K562 (cell line): Measurements from ENCODE around the gene CBLC. TPM values are rescaled to one million over a fixed set of nuclear protein-coding genes. Genes with fewer than 3 reads are reported as not detected.

Experiments
- CBFA2T2 ChIP-seq: fragments of 450-650 bp; conservative IDR thresholded peaks from 2 replicates; pipeline ENCODE4 v1.6.1; 2017; ENCODE audit warnings: mild to moderate bottlenecking
- FOSL1 ChIP-seq: fragments of 200-800 bp; sonication (Bioruptor generic); conservative IDR thresholded peaks from 2 replicates; pipeline ENCODE4 v1.6.1; 2016; ENCODE audit warnings: missing genetic modification characterization, missing compliant biosample characterization
- GABPA ChIP-seq: fragments of 200-800 bp; sonication (Bioruptor generic); conservative IDR thresholded peaks from 2 replicates; pipeline ENCODE4 v1.6.1; 2016; ENCODE audit warnings: low read depth, missing genetic modification characterization, missing compliant biosample characterization
- KLF10 ChIP-seq: fragments of 250-450 bp; sonication (Bioruptor Pico); IDR thresholded peaks from 2 replicates; pipeline ENCODE4 v1.6.1; 2021; ENCODE audit warnings: matching md5 sums
- L3MBTL2 ChIP-seq: fragments of 450-650 bp; IDR thresholded peaks from 2 replicates; pipeline ENCODE4 v1.6.1; 2016; ENCODE audit warnings: mild to moderate bottlenecking, moderate library complexity
- MAFF ChIP-seq: IDR thresholded peaks from 2 replicates; pipeline ENCODE4 v1.6.1; 2012; ENCODE audit warnings: low read length, improper control_type of control experiment
- SOX6 ChIP-seq: fragments of 450-650 bp; IDR thresholded peaks from 2 replicates; pipeline ENCODE4 v1.6.1; 2014; ENCODE audit warnings: mild to moderate bottlenecking
- SRSF3 ChIP-seq: fragments of 200-400 bp; formaldehyde crosslinking; IDR thresholded peaks from 2 replicates; pipeline ENCODE4 v1.6.1; 2016; ENCODE audit warnings: mild to moderate bottlenecking, low read length, moderate library complexity; ENCODE audit not compliant: insufficient read depth
- SUPT5H ChIP-seq: fragments of 450-650 bp; IDR thresholded peaks from 2 replicates; pipeline ENCODE4 v1.6.1; 2016
- TBP ChIP-seq: optimal IDR thresholded peaks from 2 replicates; pipeline ENCODE3; 2011; ENCODE audit warnings: low read depth, low read length, improper control_type of control experiment
- TSC22D4 ChIP-seq: fragments of 450-650 bp; IDR thresholded peaks from 2 replicates; pipeline ENCODE4 v1.6.1; 2016; ENCODE audit warnings: missing genetic modification characterization, missing biosample characterization, control low read depth
- ZC3H8 ChIP-seq: fragments of 450-650 bp; IDR thresholded peaks from 2 replicates; pipeline ENCODE4 v1.6.1; 2017
- ZFP1 ChIP-seq: fragments of 450-650 bp; formaldehyde crosslinking; IDR thresholded peaks from 2 replicates; pipeline ENCODE4 v1.4.0; 2020; ENCODE audit warnings: mild to moderate bottlenecking, mixed read lengths
- ZNF197 ChIP-seq: fragments of 200-800 bp; sonication (Bioruptor generic); IDR thresholded peaks from 2 replicates; pipeline ENCODE4 v1.6.1; 2016; ENCODE audit warnings: low read depth, missing genetic modification characterization, missing compliant biosample characterization
- ZNF232 ChIP-seq: sonication (generic); formaldehyde crosslinking; IDR thresholded peaks from 2 replicates; pipeline ENCODE4 v1.8.0; 2022; ENCODE audit warnings: mild to moderate bottlenecking, missing genetic modification reagents
- ZNF24 ChIP-seq: fragments of 450-650 bp; IDR thresholded peaks from 2 replicates; pipeline ENCODE4 v1.6.1; 2016
- ZNF311 ChIP-seq: fragments of 250-450 bp; sonication (Bioruptor Pico); IDR thresholded peaks from 2 replicates; pipeline ENCODE4 v1.4.0; 2020; ENCODE audit warnings: mild to moderate bottlenecking, moderate library complexity
- ZNF561 ChIP-seq: fragments of 450-650 bp; formaldehyde crosslinking; conservative IDR thresholded peaks from 2 replicates; pipeline ENCODE4 v1.4.0; 2020; ENCODE audit warnings: mild to moderate bottlenecking, moderate library complexity
- ZSCAN32 ChIP-seq: fragments of 450-650 bp; formaldehyde crosslinking; IDR thresholded peaks from 2 replicates; pipeline ENCODE4 v1.4.0; 2020; ENCODE audit warnings: mild to moderate bottlenecking, moderate library complexity
- polyA plus RNA-seq, 8 experiments: library from polyadenylated mRNA; depleted of rRNA in 4 of 8; stranded (reverse) in 5 of 8; unstranded in 3 of 8; fragments of >200 nt; fragmentation: Nextera tagmentation in 2 of 8; fragmentation: Illumina TruSeq in 1 of 8; extraction: Ambion mirVana in 2 of 8; extraction: Trizol in 1 of 8; gene quantifications; 2 replicates each; pipeline versions ENCODE4 v1.2.1 to v1.2.3, GENCODE V29; 2011 to 2014; ENCODE audit warnings: inconsistent platforms in 1 of 8, missing spikeins in 1 of 8
- total RNA-seq, 7 experiments: library from RNA; depleted of rRNA in 6 of 7; stranded (reverse); fragments of >200 nt in 6 of 7; fragmentation: Illumina TruSeq in 2 of 7; extraction: Trizol in 2 of 7; gene quantifications; 2 replicates each; pipeline versions ENCODE4 v1.2.1 to v1.2.3, GENCODE V29; 2011 to 2021; ENCODE audit warnings: low replicate concordance in 1 of 7
- TF ChIP-seq, protein P1 (sequence below), 2 experiments: fragments of 450-650 bp in 1 of 2; sonication (generic) in 1 of 2; formaldehyde crosslinking in 1 of 2; IDR thresholded peaks in 1 of 2; conservative IDR thresholded peaks in 1 of 2; 2 replicates each; pipeline versions ENCODE4 v1.6.1 to v1.8.1; 2016 to 2023; ENCODE audit warnings: mild to moderate bottlenecking in 2 of 2, moderate library complexity in 2 of 2, inconsistent platforms in 1 of 2, missing genetic modification reagents in 1 of 2
- TF ChIP-seq, protein P2 (sequence below): sonication (generic); formaldehyde crosslinking; IDR thresholded peaks from 2 replicates; pipeline ENCODE4 v1.8.0; 2022; ENCODE audit warnings: missing genetic modification reagents, mild to moderate bottlenecking, borderline replicate concordance
- TF ChIP-seq, protein P3 (sequence below): sonication (generic); formaldehyde crosslinking; IDR thresholded peaks from 2 replicates; pipeline ENCODE4 v1.8.0; 2022; ENCODE audit warnings: missing genetic modification reagents, mild to moderate bottlenecking, moderate library complexity, borderline replicate concordance
- TF ChIP-seq, protein P4 (sequence below): fragments of 250-450 bp; sonication (Bioruptor Pico); IDR thresholded peaks from 2 replicates; pipeline ENCODE4 v1.8.0; 2021; ENCODE audit warnings: mild to moderate bottlenecking, moderate library complexity

CBLC gene
- total and polyA plus RNA-seq, 9 of the 15 experiments (the other 6 are each of a cell fraction or from before 2014, with no cell fraction given), result 0.09 TPM; not detected in 8

DNA sequence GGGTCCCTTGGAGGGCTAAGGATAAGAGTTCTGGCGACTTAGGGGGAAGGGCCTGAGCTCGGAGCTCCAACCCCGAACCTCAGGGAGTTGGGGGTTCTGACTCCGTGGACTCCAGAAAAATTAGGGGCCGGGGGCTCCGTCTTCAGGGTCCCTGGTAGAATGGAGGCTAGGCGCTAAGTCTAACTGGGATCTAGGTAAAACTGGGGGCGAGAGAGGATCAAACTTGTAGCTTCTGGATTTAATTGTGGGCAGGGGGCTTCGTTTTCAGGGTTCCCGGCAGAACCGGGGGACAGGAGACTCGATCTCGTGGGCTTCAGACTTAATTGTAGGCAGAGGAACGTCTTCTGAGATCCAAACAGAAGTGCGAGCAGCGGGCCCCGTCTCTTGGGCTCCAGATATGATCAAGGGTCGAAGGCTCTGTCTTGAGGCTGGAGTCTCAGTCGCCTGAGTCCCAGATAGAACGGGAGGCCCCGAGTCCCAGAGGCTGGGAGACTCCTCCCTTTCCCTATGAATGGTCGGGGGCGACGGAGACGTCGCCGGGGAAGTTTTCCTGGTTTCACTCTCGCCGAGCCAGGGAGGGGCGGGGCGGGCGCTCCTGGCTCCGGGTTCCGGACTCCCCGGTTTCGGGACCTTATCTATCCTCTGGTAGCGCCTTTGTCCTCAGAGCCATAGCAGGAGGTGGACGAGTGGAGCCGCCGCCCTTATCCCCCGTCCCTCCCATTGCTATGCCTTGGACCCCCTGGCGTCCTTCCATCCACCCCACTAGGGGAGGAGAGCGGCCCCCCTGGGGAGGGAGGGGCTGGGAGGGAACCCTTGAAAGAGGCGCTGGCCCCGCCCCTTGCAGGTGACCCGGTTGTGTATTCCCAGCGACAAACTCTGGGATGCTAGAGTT, 69.7 kb downstream of the CBLC start (continued):
- TF ChIP-seq, protein P1, sequence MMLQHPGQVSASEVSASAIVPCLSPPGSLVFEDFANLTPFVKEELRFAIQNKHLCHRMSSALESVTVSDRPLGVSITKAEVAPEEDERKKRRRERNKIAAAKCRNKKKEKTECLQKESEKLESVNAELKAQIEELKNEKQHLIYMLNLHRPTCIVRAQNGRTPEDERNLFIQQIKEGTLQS (IDR thresholded peaks at IDR 0.05), result no peak
- TF ChIP-seq, protein P1 (CRISPR knock-in tag; conservative IDR thresholded peaks at IDR 0.05), result no peak
- TF ChIP-seq ZNF232 (CRISPR knock-in tag) (no peak), ZNF197 (CRISPR knock-in tag) (no peak), SRSF3 (no peak), CBFA2T2 (no peak), ZNF561 (CRISPR knock-in tag) (no peak), MAFF (no peak), SUPT5H (no peak), FOSL1 (tag) (no peak), ZSCAN32 (CRISPR knock-in tag) (no peak), ZNF311 (CRISPR knock-in tag) (no peak), KLF10 (no peak), ZC3H8 (no peak), GABPA (tag) (peak; percentile 58; the same call in 1 of the 2 replicates), TBP (peak; percentile 30), ZFP1 (no peak), TSC22D4 (tag) (no peak), SOX6 (0 out of 2 replicates have a peak, but pooled peaks have one; percentile 15), L3MBTL2 (peak; percentile 31; the same call in 1 of the 2 replicates), ZNF24 (no peak)
- TF ChIP-seq, protein P2, sequence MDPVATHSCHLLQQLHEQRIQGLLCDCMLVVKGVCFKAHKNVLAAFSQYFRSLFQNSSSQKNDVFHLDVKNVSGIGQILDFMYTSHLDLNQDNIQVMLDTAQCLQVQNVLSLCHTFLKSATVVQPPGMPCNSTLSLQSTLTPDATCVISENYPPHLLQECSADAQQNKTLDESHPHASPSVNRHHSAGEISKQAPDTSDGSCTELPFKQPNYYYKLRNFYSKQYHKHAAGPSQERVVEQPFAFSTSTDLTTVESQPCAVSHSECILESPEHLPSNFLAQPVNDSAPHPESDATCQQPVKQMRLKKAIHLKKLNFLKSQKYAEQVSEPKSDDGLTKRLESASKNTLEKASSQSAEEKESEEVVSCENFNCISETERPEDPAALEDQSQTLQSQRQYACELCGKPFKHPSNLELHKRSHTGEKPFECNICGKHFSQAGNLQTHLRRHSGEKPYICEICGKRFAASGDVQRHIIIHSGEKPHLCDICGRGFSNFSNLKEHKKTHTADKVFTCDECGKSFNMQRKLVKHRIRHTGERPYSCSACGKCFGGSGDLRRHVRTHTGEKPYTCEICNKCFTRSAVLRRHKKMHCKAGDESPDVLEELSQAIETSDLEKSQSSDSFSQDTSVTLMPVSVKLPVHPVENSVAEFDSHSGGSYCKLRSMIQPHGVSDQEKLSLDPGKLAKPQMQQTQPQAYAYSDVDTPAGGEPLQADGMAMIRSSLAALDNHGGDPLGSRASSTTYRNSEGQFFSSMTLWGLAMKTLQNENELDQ, result no peak
- TF ChIP-seq, protein P3, sequence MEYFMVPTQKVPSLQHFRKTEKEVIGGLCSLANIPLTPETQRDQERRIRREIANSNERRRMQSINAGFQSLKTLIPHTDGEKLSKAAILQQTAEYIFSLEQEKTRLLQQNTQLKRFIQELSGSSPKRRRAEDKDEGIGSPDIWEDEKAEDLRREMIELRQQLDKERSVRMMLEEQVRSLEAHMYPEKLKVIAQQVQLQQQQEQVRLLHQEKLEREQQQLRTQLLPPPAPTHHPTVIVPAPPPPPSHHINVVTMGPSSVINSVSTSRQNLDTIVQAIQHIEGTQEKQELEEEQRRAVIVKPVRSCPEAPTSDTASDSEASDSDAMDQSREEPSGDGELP (CRISPR knock-in tag), result 0 out of 2 replicates have a peak, but pooled peaks have one; percentile 31
- TF ChIP-seq, protein P4, sequence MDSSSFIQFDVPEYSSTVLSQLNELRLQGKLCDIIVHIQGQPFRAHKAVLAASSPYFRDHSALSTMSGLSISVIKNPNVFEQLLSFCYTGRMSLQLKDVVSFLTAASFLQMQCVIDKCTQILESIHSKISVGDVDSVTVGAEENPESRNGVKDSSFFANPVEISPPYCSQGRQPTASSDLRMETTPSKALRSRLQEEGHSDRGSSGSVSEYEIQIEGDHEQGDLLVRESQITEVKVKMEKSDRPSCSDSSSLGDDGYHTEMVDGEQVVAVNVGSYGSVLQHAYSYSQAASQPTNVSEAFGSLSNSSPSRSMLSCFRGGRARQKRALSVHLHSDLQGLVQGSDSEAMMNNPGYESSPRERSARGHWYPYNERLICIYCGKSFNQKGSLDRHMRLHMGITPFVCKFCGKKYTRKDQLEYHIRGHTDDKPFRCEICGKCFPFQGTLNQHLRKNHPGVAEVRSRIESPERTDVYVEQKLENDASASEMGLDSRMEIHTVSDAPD, result no peak
